Testis (tissue), 3 donors: ENCODE measurements around the gene HTT. TPM values are rescaled to one million over a fixed set of nuclear protein-coding genes. Genes with fewer than 3 reads are reported as not detected.

ENCODE experiments used
- DNase-seq: peaks from one replicate; pipeline ENCODE4 v3.0.0-alpha.2; 2019
- H3K27ac ChIP-seq, 2 donors: fragments of 200-600 bp; sonication (generic); one replicate each; pipeline ENCODE4 v1.5.1; 2019
- H3K27me3 ChIP-seq: fragments of 200-600 bp; sonication (generic); one replicate; pipeline ENCODE4 v1.5.1; 2019
- H3K36me3 ChIP-seq: fragments of 200-600 bp; sonication (generic); one replicate; pipeline ENCODE4 v1.5.1; 2017; ENCODE audit warnings: low read depth; ENCODE audit errors: missing control alignments
- H3K4me1 ChIP-seq: fragments of 200-600 bp; sonication (generic); one replicate; pipeline ENCODE4 v1.5.1; 2019
- H3K4me3 ChIP-seq, 2 donors: fragments of 200-600 bp; sonication (generic); one replicate each; pipeline ENCODE4 v1.5.1; 2017 to 2019
- H3K9me3 ChIP-seq: fragments of 200-600 bp; sonication (generic); one replicate; pipeline ENCODE4 v1.5.1; 2017
- POLR2A ChIP-seq: fragments of 450-650 bp; IDR thresholded peaks from one replicate; pipeline ENCODE4 v1.6.1; 2017; ENCODE audit warnings: antibody characterized with exemption, mild to moderate bottlenecking, moderate library complexity
- WGBS, 2 donors: methylation state at CpG; one replicate each; pipeline ENCODE4 v1.1.5; 2018; 5-methylcytosine and 5-hydroxymethylcytosine counted together
- intact Hi-C: fragments of 100-400 bp; cut with DNase I; formaldehyde crosslinking; loops from one replicate; pipeline ENCODE4 v1.15.1; 2023; ENCODE audit warnings: low total_unique reads
- polyA plus RNA-seq: library from polyadenylated mRNA; stranded (reverse); fragments of 350-450 nt; fragmentation: Illumina TruSeq; extraction: RNeasy Lipid Tissue Mini Kit (QIAGEN cat#74804); gene quantifications from one replicate; pipeline ENCODE4 v1.2.3, GENCODE V29; 2014; ENCODE audit warnings: low read depth, low replicate concordance; ENCODE audit not compliant: insufficient read depth
- total RNA-seq, 2 donors: library from RNA; depleted of rRNA; stranded (reverse); fragments of >200 nt; gene quantifications; one replicate each; pipeline ENCODE4 v1.2.3, GENCODE V29; 2016
- TF ChIP-seq, protein P1 (sequence below), 3 experiments: fragments of 450-650 bp in 2 of 3; fragments of 200-600 bp in 1 of 3; sonication (generic) in 1 of 3; IDR thresholded peaks; one replicate each; pipeline ENCODE4 v1.5.1; 2016 to 2019; ENCODE audit warnings: antibody characterized with exemption in 3 of 3, mild to moderate bottlenecking in 2 of 3, moderate library complexity in 1 of 3

HTT gene
- total and polyA plus RNA-seq, 3 donors from 2014 or later, result 45.2 to 168 (median 146) TPM

DNA sequence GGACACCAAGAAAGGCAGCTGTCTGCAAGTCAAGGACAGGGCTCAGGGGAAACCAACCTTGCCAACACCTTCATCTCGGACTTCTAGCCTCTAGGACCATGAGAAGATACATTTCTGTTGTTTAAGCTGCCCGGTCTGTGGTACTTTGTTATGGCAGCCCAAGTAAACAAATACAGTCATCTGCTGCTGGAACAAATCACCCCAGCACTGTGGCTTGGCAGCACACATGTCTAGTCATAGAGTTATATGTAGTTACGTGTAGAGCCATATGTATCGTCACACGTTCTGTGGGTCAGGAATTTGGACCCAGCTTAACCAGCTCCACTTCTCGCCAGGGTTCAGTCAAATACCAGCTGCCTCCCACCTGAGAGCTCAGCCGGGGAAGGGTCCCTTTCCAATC lies 2.7 kb upstream of the HTT start:
- H3K27me3 ChIP-seq, result no peaks in the 10 kb centered on the region
- 70 to 73% methylated on average over 7 of the region's 7 CpGs for WGBS, 2 donors
- peaks cover 13% of the 10 kb centered on the region for H3K4me1 ChIP-seq
- no peak overlapping the region for H3K27ac ChIP-seq
- no peaks in the 10 kb centered on the region for H3K9me3 ChIP-seq
- no peak for DNase-seq
- no peak overlapping the region for H3K4me3 ChIP-seq
- intact Hi-C loops, result no loop called here
- H3K36me3 ChIP-seq, result no peaks in the 10 kb centered on the region
- TF ChIP-seq POLR2A, result no peak
- TF ChIP-seq, protein P1, sequence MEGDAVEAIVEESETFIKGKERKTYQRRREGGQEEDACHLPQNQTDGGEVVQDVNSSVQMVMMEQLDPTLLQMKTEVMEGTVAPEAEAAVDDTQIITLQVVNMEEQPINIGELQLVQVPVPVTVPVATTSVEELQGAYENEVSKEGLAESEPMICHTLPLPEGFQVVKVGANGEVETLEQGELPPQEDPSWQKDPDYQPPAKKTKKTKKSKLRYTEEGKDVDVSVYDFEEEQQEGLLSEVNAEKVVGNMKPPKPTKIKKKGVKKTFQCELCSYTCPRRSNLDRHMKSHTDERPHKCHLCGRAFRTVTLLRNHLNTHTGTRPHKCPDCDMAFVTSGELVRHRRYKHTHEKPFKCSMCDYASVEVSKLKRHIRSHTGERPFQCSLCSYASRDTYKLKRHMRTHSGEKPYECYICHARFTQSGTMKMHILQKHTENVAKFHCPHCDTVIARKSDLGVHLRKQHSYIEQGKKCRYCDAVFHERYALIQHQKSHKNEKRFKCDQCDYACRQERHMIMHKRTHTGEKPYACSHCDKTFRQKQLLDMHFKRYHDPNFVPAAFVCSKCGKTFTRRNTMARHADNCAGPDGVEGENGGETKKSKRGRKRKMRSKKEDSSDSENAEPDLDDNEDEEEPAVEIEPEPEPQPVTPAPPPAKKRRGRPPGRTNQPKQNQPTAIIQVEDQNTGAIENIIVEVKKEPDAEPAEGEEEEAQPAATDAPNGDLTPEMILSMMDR (IDR thresholded peaks at IDR 0.05), result no peak

DNA sequence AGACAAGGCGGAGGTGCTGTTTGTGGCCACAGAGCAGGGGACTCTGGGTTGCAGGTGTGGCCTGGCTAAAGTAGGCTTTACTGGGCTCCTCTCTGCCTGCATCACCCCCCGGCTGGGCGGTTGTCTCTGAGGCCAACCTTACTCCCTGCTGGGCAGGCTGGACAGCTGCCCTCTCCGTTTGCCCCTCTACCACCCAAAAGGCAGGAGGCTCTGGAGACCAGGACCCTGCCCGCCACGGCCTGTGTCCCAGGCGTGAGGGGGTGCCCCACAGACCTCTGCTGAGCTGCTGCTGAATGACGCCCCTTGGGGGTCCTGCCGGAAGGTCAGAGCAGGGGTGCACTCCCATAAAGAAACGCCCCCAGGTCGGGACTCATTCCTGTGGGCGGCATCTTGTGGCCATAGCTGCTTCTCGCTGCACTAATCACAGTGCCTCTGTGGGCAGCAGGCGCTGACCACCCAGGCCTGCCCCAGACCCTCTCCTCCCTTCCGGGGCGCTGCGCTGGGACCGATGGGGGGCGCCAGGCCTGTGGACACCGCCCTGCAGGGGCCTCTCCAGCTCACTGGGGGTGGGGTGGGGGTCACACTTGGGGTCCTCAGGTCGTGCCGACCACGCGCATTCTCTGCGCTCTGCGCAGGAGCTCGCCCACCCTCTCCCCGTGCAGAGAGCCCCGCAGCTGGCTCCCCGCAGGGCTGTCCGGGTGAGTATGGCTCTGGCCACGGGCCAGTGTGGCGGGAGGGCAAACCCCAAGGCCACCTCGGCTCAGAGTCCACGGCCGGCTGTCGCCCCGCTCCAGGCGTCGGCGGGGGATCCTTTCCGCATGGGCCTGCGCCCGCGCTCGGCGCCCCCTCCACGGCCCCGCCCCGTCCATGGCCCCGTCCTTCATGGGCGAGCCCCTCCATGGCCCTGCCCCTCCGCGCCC lies 1.1 kb upstream of the HTT start:
- no peak for DNase-seq
- WGBS, 2 donors, result 12 to 13% methylated on average over 8 to 42 of the region's 54 CpGs
- H3K27ac ChIP-seq, result peak overlapping the region; percentile 1 to 51
- TF ChIP-seq, protein P1 (IDR thresholded peaks at IDR 0.05), result no peak
- TF ChIP-seq POLR2A, result no peak
- no peaks in the 10 kb centered on the region for H3K27me3 ChIP-seq
- intact Hi-C loops, result no loop called here
- no peaks in the 10 kb centered on the region for H3K9me3 ChIP-seq
- H3K4me3 ChIP-seq, result peak overlapping the region; percentile 83 to 92
- no peaks in the 10 kb centered on the region for H3K36me3 ChIP-seq
- peaks cover 15% of the 10 kb centered on the region for H3K4me1 ChIP-seq

DNA sequence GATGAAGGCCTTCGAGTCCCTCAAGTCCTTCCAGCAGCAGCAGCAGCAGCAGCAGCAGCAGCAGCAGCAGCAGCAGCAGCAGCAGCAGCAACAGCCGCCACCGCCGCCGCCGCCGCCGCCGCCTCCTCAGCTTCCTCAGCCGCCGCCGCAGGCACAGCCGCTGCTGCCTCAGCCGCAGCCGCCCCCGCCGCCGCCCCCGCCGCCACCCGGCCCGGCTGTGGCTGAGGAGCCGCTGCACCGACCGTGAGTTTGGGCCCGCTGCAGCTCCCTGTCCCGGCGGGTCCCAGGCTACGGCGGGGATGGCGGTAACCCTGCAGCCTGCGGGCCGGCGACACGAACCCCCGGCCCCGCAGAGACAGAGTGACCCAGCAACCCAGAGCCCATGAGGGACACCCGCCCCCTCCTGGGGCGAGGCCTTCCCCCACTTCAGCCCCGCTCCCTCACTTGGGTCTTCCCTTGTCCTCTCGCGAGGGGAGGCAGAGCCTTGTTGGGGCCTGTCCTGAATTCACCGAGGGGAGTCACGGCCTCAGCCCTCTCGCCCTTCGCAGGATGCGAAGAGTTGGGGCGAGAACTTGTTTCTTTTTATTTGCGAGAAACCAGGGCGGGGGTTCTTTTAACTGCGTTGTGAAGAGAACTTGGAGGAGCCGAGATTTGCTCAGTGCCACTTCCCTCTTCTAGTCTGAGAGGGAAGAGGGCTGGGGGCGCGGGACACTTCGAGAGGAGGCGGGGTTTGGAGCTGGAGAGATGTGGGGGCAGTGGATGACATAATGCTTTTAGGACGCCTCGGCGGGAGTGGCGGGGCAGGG lies 568 bp downstream of the HTT start:
- no peaks in the 10 kb centered on the region for H3K9me3 ChIP-seq
- intact Hi-C loops, result no loop called here
- peak overlapping the region; percentile 91 to 93 for H3K27ac ChIP-seq
- 1% methylated on average over 21 to 32 of the region's 60 CpGs for WGBS, 2 donors
- H3K36me3 ChIP-seq, result no peaks in the 10 kb centered on the region
- no peaks in the 10 kb centered on the region for H3K27me3 ChIP-seq
- TF ChIP-seq POLR2A, result no peak
- TF ChIP-seq, protein P1 (IDR thresholded peaks at IDR 0.05), result no peak
- peaks cover 18% of the 10 kb centered on the region for H3K4me1 ChIP-seq
- DNase-seq, result peak; percentile 86
- H3K4me3 ChIP-seq, result peak overlapping the region; percentile 83 to 92

DNA sequence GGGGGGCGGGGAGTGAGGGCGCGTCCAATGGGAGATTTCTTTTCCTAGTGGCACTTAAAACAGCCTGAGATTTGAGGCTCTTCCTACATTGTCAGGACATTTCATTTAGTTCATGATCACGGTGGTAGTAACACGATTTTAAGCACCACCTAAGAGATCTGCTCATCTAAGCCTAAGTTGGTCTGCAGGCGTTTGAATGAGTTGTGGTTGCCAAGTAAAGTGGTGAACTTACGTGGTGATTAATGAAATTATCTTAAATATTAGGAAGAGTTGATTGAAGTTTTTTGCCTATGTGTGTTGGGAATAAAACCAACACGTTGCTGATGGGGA lies 1.1 kb downstream of the HTT start:
- intact Hi-C loops, result no loop called here
- no peak for TF ChIP-seq POLR2A
- TF ChIP-seq, protein P1 (IDR thresholded peaks at IDR 0.05), result no peak
- 1 to 3% methylated on average over 7 of the region's 8 CpGs for WGBS, 2 donors
- H3K9me3 ChIP-seq, result no peaks in the 10 kb centered on the region
- no peak for DNase-seq
- H3K4me3 ChIP-seq, result peak overlapping the region; percentile 83 to 92
- no peaks in the 10 kb centered on the region for H3K27me3 ChIP-seq
- peak overlapping the region; percentile 91 to 93 for H3K27ac ChIP-seq
- peaks cover 18% of the 10 kb centered on the region for H3K4me1 ChIP-seq
- H3K36me3 ChIP-seq, result no peaks in the 10 kb centered on the region
